ENCODE data around the gene LSM6.

The LSM6 gene

GRCh38 chr4:146179784-146180370 is 4.4 kb downstream of the LSM6 start:
- no peak overlapping the region for H3K9ac ChIP-seq (ENCODE audit: low read length)
- H3K36me3 ChIP-seq (replicated peaks; ENCODE audit: insufficient read depth, low read length) = peaks cover 2% of the 10 kb centered on the region; the same call in 1 of the 2 replicates
- H3K9me2 ChIP-seq (replicated peaks; ENCODE audit: insufficient read depth, low read length) = no peaks in the 10 kb centered on the region
- no peak overlapping the region for H2AFZ ChIP-seq (ENCODE audit: low read length)
- H3K9me3 ChIP-seq (replicated peaks; ENCODE audit: insufficient read depth, low read length) = no peaks in the 10 kb centered on the region
- no peak overlapping the region for H3K4me2 ChIP-seq (ENCODE audit: low read depth, low read length)
- no peaks in the 10 kb centered on the region for H4K20me1 ChIP-seq (ENCODE audit: insufficient read depth, low read length)
- 0 out of 2 replicates have a peak, but pooled peaks cover 4% of the 10 kb centered on the region for H3F3A ChIP-seq (ENCODE audit: insufficient read depth, low read length)
- H3K27ac ChIP-seq (ENCODE audit: low read length) = no peak overlapping the region
- no peak for DNase-seq
- no peak overlapping the region for H3K4me3 ChIP-seq (ENCODE audit: low read length)
- H3K79me2 ChIP-seq (ENCODE audit: low read length) = peaks cover 80% of the 10 kb centered on the region
- H3K4me1 ChIP-seq (ENCODE audit: low read length) = peaks cover 14% of the 10 kb centered on the region
- TF ChIP-seq EZH2 (optimal IDR thresholded peaks at IDR 0.05; ENCODE audit: low read depth, low read length) = no peak
- no peak for TF ChIP-seq EZH2phosphoT487 (IDR thresholded peaks at IDR 0.05; ENCODE audit: low read length)
- TF ChIP-seq CTCF (IDR thresholded peaks at IDR 0.05; ENCODE audit: low read length) = no peak
- H3K27me3 ChIP-seq (replicated peaks; ENCODE audit: insufficient read depth, low read length) = no peaks in the 10 kb centered on the region

- H3K4me3 ChIP-seq (ENCODE audit: low read length) = no peak overlapping the region
- H3K4me1 ChIP-seq (ENCODE audit: low read length) = peaks cover 7% of the 10 kb centered on the region; the same call in 1 of the 2 replicates
- no peak overlapping the region for H2AFZ ChIP-seq (ENCODE audit: low read length)
- no peak for DNase-seq
- H3K9me2 ChIP-seq (replicated peaks; ENCODE audit: insufficient read depth, low read length) = no peaks in the 10 kb centered on the region
- H3K9ac ChIP-seq (ENCODE audit: low read length) = no peak overlapping the region
- TF ChIP-seq CTCF (IDR thresholded peaks at IDR 0.05; ENCODE audit: low read length) = no peak
- TF ChIP-seq EZH2phosphoT487 (IDR thresholded peaks at IDR 0.05; ENCODE audit: low read length) = no peak
- TF ChIP-seq EZH2 (optimal IDR thresholded peaks at IDR 0.05; ENCODE audit: low read depth, low read length) = no peak
- peaks cover 62% of the 10 kb centered on the region for H3K79me2 ChIP-seq (ENCODE audit: low read length)
- peaks cover 14% of the 10 kb centered on the region; the same call in 1 of the 2 replicates for H3K36me3 ChIP-seq (replicated peaks; ENCODE audit: insufficient read depth, low read length)
- H3K9me3 ChIP-seq (replicated peaks; ENCODE audit: insufficient read depth, low read length) = no peaks in the 10 kb centered on the region
- no peaks in the 10 kb centered on the region for H3K27me3 ChIP-seq (replicated peaks; ENCODE audit: insufficient read depth, low read length)
- H3F3A ChIP-seq (ENCODE audit: insufficient read depth, low read length) = 0 out of 2 replicates have a peak, but pooled peaks cover 4% of the 10 kb centered on the region
- H4K20me1 ChIP-seq (ENCODE audit: insufficient read depth, low read length) = no peaks in the 10 kb centered on the region
- no peak overlapping the region for H3K27ac ChIP-seq (ENCODE audit: low read length)
- no peak overlapping the region for H3K4me2 ChIP-seq (ENCODE audit: low read depth, low read length)
Observed at GRCh38 chr4:146182443-146182842, 6.9 kb downstream of the LSM6 start.

- no peak overlapping the region for H3K4me3 ChIP-seq (ENCODE audit: low read length)
- H3K9ac ChIP-seq (ENCODE audit: low read length) = no peak overlapping the region
- peaks cover 7% of the 10 kb centered on the region; the same call in 1 of the 2 replicates for H3K4me1 ChIP-seq (ENCODE audit: low read length)
- no peak overlapping the region for H2AFZ ChIP-seq (ENCODE audit: low read length)
- no peak overlapping the region for H3K4me2 ChIP-seq (ENCODE audit: low read depth, low read length)
- no peaks in the 10 kb centered on the region for H3K9me2 ChIP-seq (replicated peaks; ENCODE audit: insufficient read depth, low read length)
- TF ChIP-seq EZH2 (optimal IDR thresholded peaks at IDR 0.05; ENCODE audit: low read depth, low read length) (no peak), EZH2phosphoT487 (IDR thresholded peaks at IDR 0.05; ENCODE audit: low read length) (no peak), CTCF (IDR thresholded peaks at IDR 0.05; ENCODE audit: low read length) (no peak)
- 0 out of 2 replicates have a peak, but pooled peaks cover 4% of the 10 kb centered on the region for H3F3A ChIP-seq (ENCODE audit: insufficient read depth, low read length)
- peaks cover 15% of the 10 kb centered on the region; the same call in 1 of the 2 replicates for H3K36me3 ChIP-seq (replicated peaks; ENCODE audit: insufficient read depth, low read length)
- H3K79me2 ChIP-seq (ENCODE audit: low read length) = peaks cover 55% of the 10 kb centered on the region
- DNase-seq = no peak
- no peak overlapping the region for H3K27ac ChIP-seq (ENCODE audit: low read length)
- no peaks in the 10 kb centered on the region for H3K9me3 ChIP-seq (replicated peaks; ENCODE audit: insufficient read depth, low read length)
- H3K27me3 ChIP-seq (replicated peaks; ENCODE audit: insufficient read depth, low read length) = no peaks in the 10 kb centered on the region
- H4K20me1 ChIP-seq (ENCODE audit: insufficient read depth, low read length) = no peaks in the 10 kb centered on the region; the same call in 1 of the 2 replicates
Observed at GRCh38 chr4:146183209-146183608, 7.7 kb downstream of the LSM6 start.
